Activated B cell treated with CpG ODN at 0.5 μM for 24 hours (primary cell): ENCODE data around the gene SFXN1. TPM values are rescaled to one million over a fixed set of nuclear protein-coding genes. Genes with fewer than 3 reads are reported as not detected.

Experiments used
- ATAC-seq: fragments of 200-7000 bp; cut with Tn5 transposase; one replicate; pipeline ENCODE4 v1.10.0; 2021; ENCODE audit warnings: low read depth, mild to moderate bottlenecking, moderate library complexity
- CTCF ChIA-PET: fragments of 350-600 bp; sonication (Branson Sonifier 250); formaldehyde crosslinking; loops from one replicate; lab custom pipeline; 2021; ENCODE audit warnings: antibody characterized with exemption; lab: Charles Lee
- POLR2A ChIA-PET: fragments of 350-600 bp; sonication (Branson Sonifier 250); formaldehyde crosslinking; loops from one replicate; lab custom pipeline; 2021; ENCODE audit warnings: antibody characterized with exemption; lab: Charles Lee
- DNase-seq: peaks from one replicate; pipeline ENCODE4 v3.0.0; 2022
- H3K27ac Mint-ChIP-seq: one replicate; pipeline ENCODE4 v1.8.0; 2020; ENCODE audit warnings: mixed read lengths
- H3K27me3 Mint-ChIP-seq: one replicate; pipeline ENCODE4 v1.8.0; 2021; ENCODE audit warnings: mixed read lengths
- H3K36me3 Mint-ChIP-seq: one replicate; pipeline ENCODE4 v1.8.0; 2021; ENCODE audit warnings: low read depth, mixed read lengths
- H3K4me1 Mint-ChIP-seq: one replicate; pipeline ENCODE4 v1.8.0; 2021; ENCODE audit warnings: mixed read lengths
- H3K4me3 Mint-ChIP-seq: one replicate; pipeline ENCODE4 v1.8.0; 2020; ENCODE audit warnings: mild to moderate bottlenecking, mixed read lengths
- H3K9me3 Mint-ChIP-seq: one replicate; pipeline ENCODE4 v1.8.0; 2020; ENCODE audit warnings: mixed read lengths
- intact Hi-C: fragments of 100-400 bp; cut with micrococcal nuclease; formaldehyde crosslinking; loops from one replicate; pipeline ENCODE4 v1.15.1; 2024
- total RNA-seq: library from RNA; stranded (reverse); gene quantifications from 2 replicates; pipeline ENCODE4 v1.2.3, GENCODE V29; 2022
- TF ChIP-seq, protein P1 (sequence below): fragments of 200-600 bp; IDR thresholded peaks from one replicate; pipeline ENCODE4 v1.8.0; 2022; ENCODE audit warnings: antibody characterized with exemption, mild to moderate bottlenecking

SFXN1 gene
- total RNA-seq, 1 donor from 2014 or later = 46.9 TPM

DNA sequence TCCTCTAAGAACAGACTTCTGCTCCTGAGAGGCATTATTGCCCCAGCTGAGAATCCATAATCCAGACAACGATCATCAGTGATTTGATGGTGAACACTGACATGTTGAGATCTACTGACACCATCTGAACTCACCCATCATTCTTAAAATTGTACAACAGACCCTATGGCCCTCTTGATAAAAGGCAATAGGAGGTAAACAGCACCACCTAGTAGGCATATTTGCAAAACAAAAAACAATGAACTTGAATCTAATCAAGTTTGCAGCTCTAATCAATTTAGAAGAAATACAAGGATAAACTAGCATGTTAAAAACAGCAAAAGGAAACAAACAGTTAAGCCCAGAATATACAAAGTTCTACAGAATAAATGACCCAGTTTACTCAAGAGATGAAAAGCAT is 89.6 kb downstream of the SFXN1 start:
- ChIA-PET POLR2A (no interaction called here), CTCF (no interaction called here)
- Mint-ChIP-seq H3K4me1 (no peaks in the 10 kb centered on the region), H3K4me3 (no peak overlapping the region), H3K9me3 (no peaks in the 10 kb centered on the region), H3K27me3 (peaks cover 2% of the 10 kb centered on the region), H3K27ac (no peak overlapping the region), H3K36me3 (no peaks in the 10 kb centered on the region)
- TF ChIP-seq, protein P1, sequence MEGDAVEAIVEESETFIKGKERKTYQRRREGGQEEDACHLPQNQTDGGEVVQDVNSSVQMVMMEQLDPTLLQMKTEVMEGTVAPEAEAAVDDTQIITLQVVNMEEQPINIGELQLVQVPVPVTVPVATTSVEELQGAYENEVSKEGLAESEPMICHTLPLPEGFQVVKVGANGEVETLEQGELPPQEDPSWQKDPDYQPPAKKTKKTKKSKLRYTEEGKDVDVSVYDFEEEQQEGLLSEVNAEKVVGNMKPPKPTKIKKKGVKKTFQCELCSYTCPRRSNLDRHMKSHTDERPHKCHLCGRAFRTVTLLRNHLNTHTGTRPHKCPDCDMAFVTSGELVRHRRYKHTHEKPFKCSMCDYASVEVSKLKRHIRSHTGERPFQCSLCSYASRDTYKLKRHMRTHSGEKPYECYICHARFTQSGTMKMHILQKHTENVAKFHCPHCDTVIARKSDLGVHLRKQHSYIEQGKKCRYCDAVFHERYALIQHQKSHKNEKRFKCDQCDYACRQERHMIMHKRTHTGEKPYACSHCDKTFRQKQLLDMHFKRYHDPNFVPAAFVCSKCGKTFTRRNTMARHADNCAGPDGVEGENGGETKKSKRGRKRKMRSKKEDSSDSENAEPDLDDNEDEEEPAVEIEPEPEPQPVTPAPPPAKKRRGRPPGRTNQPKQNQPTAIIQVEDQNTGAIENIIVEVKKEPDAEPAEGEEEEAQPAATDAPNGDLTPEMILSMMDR = no peak
- DNase-seq (no peak), ATAC-seq (no peak)
- intact Hi-C loops = no loop called here

DNA sequence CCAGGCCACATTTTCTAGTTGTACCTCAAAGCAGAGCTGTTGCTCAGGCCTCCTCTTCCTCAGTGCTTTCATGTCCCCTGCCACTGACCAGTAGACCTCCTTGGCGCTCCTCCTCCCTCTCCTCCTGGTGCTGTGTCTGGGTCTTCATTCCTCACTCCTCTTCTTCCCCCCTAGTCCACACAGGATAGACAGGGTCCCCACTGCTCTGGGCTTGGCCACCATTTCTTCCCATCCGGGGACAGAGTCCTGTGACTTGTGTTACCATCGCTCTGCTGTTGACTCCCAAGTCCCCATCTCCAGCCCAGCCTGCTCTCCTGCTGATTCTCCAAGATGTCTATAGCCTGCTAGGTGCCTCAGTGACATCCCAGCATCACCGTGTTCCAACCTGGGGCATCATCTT is 91.3 kb downstream of the SFXN1 start:
- intact Hi-C loops = no loop called here
- TF ChIP-seq, protein P1 = no peak
- no peaks in the 10 kb centered on the region for H3K4me1 Mint-ChIP-seq
- no peak for ATAC-seq
- DNase-seq = no peak
- no peak overlapping the region for H3K4me3 Mint-ChIP-seq
- CTCF ChIA-PET = no interaction called here
- no peak overlapping the region for H3K27ac Mint-ChIP-seq
- peaks cover 4% of the 10 kb centered on the region for H3K27me3 Mint-ChIP-seq
- H3K36me3 Mint-ChIP-seq = no peaks in the 10 kb centered on the region
- POLR2A ChIA-PET = no interaction called here
- H3K9me3 Mint-ChIP-seq = no peaks in the 10 kb centered on the region

DNA sequence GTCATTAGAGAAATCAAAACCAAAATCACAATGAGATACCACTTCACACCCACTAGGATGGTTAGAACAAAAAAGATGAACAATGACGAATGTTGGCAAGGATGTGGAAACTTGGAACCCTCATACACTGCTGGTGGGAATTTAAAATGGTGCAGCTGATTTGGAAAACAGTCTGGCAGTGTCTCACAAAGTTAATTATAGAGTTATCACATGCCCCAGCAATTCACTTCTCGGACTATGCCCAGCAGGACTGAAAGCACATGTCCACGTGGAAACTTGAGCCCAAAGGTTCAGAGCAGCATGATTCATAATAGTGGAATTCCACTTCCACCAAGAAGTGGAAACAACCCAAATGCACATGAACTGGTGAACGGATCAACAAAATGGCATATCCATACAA is 94.5 kb downstream of the SFXN1 start:
- Mint-ChIP-seq H3K27me3 (peaks cover 13% of the 10 kb centered on the region), H3K36me3 (no peaks in the 10 kb centered on the region), H3K4me3 (no peak overlapping the region), H3K27ac (no peak overlapping the region), H3K9me3 (no peaks in the 10 kb centered on the region), H3K4me1 (no peaks in the 10 kb centered on the region)
- TF ChIP-seq, protein P1 = no peak
- DNase-seq (no peak), ATAC-seq (no peak)
- CTCF ChIA-PET = no interaction called here
- intact Hi-C loops = no loop called here
- POLR2A ChIA-PET = no interaction called here

DNA sequence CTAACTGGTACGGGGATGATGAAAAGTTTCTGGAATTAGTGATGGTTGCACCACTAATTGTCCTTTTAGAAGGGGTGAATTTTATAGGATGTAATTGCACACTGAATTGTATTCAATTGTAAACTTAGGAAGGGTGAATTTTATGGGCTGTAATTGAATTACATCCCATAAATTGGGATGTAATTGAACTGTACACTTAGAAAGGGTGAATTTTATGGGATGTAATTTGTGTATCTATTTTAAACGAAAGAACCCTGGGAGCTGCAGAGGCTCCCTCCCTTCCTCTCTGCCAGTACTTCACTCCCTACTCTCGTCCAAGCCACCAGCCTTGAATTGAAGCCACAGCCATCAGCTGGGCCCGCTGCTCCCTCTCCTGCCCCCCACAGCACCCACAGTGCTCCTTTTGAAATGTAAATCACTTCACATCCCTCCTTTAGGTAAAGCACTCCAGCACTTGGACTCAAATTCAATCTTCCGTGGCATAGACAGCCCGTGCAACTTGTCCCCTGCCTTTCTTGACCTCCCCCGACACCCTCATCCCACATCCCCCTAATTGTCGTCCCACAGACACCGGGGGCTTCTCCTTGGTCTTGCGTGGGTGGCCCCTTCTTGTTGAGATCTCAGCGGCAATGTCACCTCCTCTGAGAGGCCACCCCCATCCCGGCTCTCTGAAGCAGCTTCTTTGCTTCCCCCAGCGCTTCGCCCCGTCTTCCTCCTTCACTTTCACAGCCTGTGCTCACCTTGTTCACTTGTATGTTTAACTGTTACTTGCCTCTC is 95.3 kb downstream of the SFXN1 start:
- Mint-ChIP-seq H3K4me3 (no peak overlapping the region), H3K4me1 (no peaks in the 10 kb centered on the region), H3K27me3 (peaks cover 13% of the 10 kb centered on the region), H3K9me3 (no peaks in the 10 kb centered on the region), H3K36me3 (no peaks in the 10 kb centered on the region), H3K27ac (no peak overlapping the region)
- ChIA-PET POLR2A (no interaction called here), CTCF (no interaction called here)
- TF ChIP-seq, protein P1 = no peak
- ATAC-seq (no peak), DNase-seq (no peak)
- intact Hi-C loops = no loop called here

DNA sequence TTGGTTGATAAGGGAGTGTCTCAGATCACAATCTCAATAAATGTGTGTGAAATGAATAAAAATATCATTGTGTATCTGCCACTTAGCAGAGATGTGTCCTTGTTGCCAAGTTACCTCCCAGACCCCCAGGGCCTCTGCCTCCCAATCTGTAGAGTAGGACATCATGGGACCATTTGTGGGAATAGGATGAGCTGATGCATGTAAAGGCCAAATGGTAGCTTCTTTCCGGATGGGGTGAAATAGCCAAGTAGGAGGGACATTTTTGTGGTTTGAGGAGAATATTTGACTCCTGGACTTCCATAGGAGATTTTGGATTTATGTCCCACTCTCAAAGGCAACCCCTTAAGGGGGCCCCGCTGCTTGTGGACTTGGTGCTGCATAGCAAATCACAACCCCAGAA is 96.9 kb downstream of the SFXN1 start:
- ChIA-PET POLR2A (no interaction called here), CTCF (no interaction called here)
- ATAC-seq (no peak), DNase-seq (no peak)
- Mint-ChIP-seq H3K4me1 (no peaks in the 10 kb centered on the region), H3K27ac (no peak overlapping the region), H3K27me3 (peaks cover 12% of the 10 kb centered on the region), H3K9me3 (no peaks in the 10 kb centered on the region), H3K4me3 (no peak overlapping the region), H3K36me3 (no peaks in the 10 kb centered on the region)
- TF ChIP-seq, protein P1 = no peak
- intact Hi-C loops = no loop called here
